H1 (cell line): Measurements from ENCODE around the gene KIDINS220.

Experiments used
- ATF2 ChIP-seq: IDR thresholded peaks from 2 replicates; pipeline ENCODE4 v1.6.1; 2012; ENCODE audit warnings: low read length, inconsistent platforms
- ATF3 ChIP-seq: IDR thresholded peaks from 2 replicates; pipeline ENCODE4 v1.6.1; 2011; ENCODE audit warnings: low read depth, mild to moderate bottlenecking, low read length; ENCODE audit not compliant: insufficient read depth
- CTCF ChIP-seq, 3 experiments: IDR thresholded peaks; 1 replicate in 2 of 3; 2 replicates in 1 of 3; pipeline versions ENCODE4 v1.5.1 to v1.6.1; 2011; ENCODE audit warnings: low read length in 3 of 3, mild to moderate bottlenecking in 3 of 3, inconsistent platforms in 2 of 3, low read depth in 1 of 3, moderate library complexity in 1 of 3; ENCODE audit not compliant: insufficient read depth in 1 of 3; ENCODE audit errors: control extremely low read depth in 1 of 3
- EZH2 ChIP-seq: fragments of 200-600 bp; sonication (generic); IDR thresholded peaks from 2 replicates; pipeline ENCODE4 v1.7.1; 2012; ENCODE audit warnings: low read depth, mild to moderate bottlenecking, moderate library complexity, low read length, inconsistent platforms; ENCODE audit not compliant: severe bottlenecking
- GABPA ChIP-seq: IDR thresholded peaks from 2 replicates; pipeline ENCODE4 v1.6.1; 2011; ENCODE audit warnings: mild to moderate bottlenecking, low read length, moderate library complexity, borderline replicate concordance; ENCODE audit not compliant: insufficient read depth
- JUND ChIP-seq: IDR thresholded peaks from 2 replicates; pipeline ENCODE4 v1.6.1; 2011; ENCODE audit warnings: mild to moderate bottlenecking, improper control_type of control experiment, low read length
- NRF1 ChIP-seq: IDR thresholded peaks from 2 replicates; pipeline ENCODE4 v1.6.1; 2011; ENCODE audit warnings: mild to moderate bottlenecking, low read depth, low read length, improper control_type of control experiment
- POLR2A ChIP-seq, 2 experiments: IDR thresholded peaks; 1 replicate in 1 of 2; 2 replicates in 1 of 2; pipeline ENCODE4 v1.6.1; 2011; ENCODE audit warnings: low read depth in 2 of 2, low read length in 2 of 2, mild to moderate bottlenecking in 2 of 2; ENCODE audit errors: control extremely low read depth in 1 of 2
- RAD21 ChIP-seq, 2 experiments: IDR thresholded peaks in 1 of 2; conservative IDR thresholded peaks in 1 of 2; 2 replicates each; pipeline ENCODE4 v1.6.1; 2011; ENCODE audit warnings: low read depth in 2 of 2, low read length in 2 of 2, improper control_type of control experiment in 1 of 2, inconsistent platforms in 1 of 2, mild to moderate bottlenecking in 1 of 2, moderate library complexity in 1 of 2
- RXRA ChIP-seq: IDR thresholded peaks from 2 replicates; pipeline ENCODE4 v1.6.1; 2011; ENCODE audit warnings: low read depth, mild to moderate bottlenecking, low read length, moderate library complexity; ENCODE audit not compliant: insufficient read depth
- SIN3A ChIP-seq, 2 experiments: IDR thresholded peaks in 1 of 2; conservative IDR thresholded peaks in 1 of 2; 2 replicates each; pipeline ENCODE4 v1.6.1; 2011 to 2012; ENCODE audit warnings: low read length in 2 of 2, improper control_type of control experiment in 1 of 2, low read depth in 1 of 2, mild to moderate bottlenecking in 1 of 2
- TAF1 ChIP-seq: IDR thresholded peaks from 2 replicates; pipeline ENCODE4 v1.6.1; 2011; ENCODE audit warnings: mild to moderate bottlenecking, low read depth, low read length
- ZNF274 ChIP-seq: IDR thresholded peaks from 2 replicates; pipeline ENCODE4 v1.7.0; 2012; ENCODE audit warnings: low read length, borderline replicate concordance; ENCODE audit errors: extremely low read depth

- TF ChIP-seq NRF1: no peak
- no peak for TF ChIP-seq GABPA
- no peak for TF ChIP-seq ATF2
- TF ChIP-seq TAF1: no peak
- TF ChIP-seq POLR2A (IDR thresholded peaks at IDR 0.05; ENCODE audit: control extremely low read depth in 1 of 2, low read depth in 2 of 2, low read length in 2 of 2): no peak
- no peak for TF ChIP-seq JUND
- TF ChIP-seq CTCF (IDR thresholded peaks at IDR 0.05; ENCODE audit: control extremely low read depth in 1 of 3, insufficient read depth in 1 of 3, low read depth in 1 of 3, low read length in 3 of 3): no peak
- no peak for TF ChIP-seq RAD21 (IDR thresholded peaks at IDR 0.05 in 1 of 2, conservative IDR thresholded peaks at IDR 0.05 in 1 of 2; ENCODE audit: low read depth in 2 of 2, low read length in 2 of 2)
- no peak for TF ChIP-seq RXRA
- no peak for TF ChIP-seq EZH2
- TF ChIP-seq ATF3: no peak
- no peak for TF ChIP-seq SIN3A (conservative IDR thresholded peaks at IDR 0.05 in 1 of 2, IDR thresholded peaks at IDR 0.05 in 1 of 2; ENCODE audit: low read depth in 1 of 2, low read length in 2 of 2)
- TF ChIP-seq ZNF274: no peak
Observed at GRCh38 chr2:8885449-8886201, 48.2 kb upstream of the KIDINS220 start.
